Measurements from ENCODE around the gene GABRG3.

DNA sequence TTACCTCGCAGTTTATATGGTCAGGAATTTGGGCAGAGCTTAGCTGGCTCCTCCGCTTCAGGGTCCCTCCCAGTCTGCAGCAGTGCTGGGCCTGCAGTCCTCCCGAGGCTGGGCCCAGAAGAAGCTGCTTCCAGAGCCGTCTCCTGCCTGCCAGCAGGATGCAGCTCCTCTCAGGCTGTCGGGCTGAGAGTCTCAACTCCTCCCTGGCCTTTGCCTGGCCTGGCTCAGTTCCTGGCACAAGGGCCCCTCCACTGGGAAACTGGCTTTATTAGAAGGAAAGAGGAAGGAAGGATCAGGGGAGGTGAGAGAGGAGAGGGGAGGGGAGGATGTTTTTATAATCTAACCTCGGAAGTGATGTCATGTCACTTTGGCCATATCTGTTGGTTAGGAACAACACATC lies 72.8 kb downstream of the GABRG3 start:
- TF ChIP-seq, protein P1, sequence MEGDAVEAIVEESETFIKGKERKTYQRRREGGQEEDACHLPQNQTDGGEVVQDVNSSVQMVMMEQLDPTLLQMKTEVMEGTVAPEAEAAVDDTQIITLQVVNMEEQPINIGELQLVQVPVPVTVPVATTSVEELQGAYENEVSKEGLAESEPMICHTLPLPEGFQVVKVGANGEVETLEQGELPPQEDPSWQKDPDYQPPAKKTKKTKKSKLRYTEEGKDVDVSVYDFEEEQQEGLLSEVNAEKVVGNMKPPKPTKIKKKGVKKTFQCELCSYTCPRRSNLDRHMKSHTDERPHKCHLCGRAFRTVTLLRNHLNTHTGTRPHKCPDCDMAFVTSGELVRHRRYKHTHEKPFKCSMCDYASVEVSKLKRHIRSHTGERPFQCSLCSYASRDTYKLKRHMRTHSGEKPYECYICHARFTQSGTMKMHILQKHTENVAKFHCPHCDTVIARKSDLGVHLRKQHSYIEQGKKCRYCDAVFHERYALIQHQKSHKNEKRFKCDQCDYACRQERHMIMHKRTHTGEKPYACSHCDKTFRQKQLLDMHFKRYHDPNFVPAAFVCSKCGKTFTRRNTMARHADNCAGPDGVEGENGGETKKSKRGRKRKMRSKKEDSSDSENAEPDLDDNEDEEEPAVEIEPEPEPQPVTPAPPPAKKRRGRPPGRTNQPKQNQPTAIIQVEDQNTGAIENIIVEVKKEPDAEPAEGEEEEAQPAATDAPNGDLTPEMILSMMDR (IDR thresholded peaks at IDR 0.05): no peak
- no peak for TF ChIP-seq POLR2A (IDR thresholded peaks at IDR 0.05)

Data from heart left ventricle (tissue), 13 donors.